ENCODE measurements around the gene TPSG1.
A peak's percentile ranks its signal among the peaks of the same experiment; 100 is the strongest.

Gene TPSG1

GRCh38 chr16:1265090-1265630, 40.1 kb upstream of the TPSG1 start:
- no peak for TF ChIP-seq CTCF (IDR thresholded peaks at IDR 0.05; ENCODE audit: extremely low read depth, missing control alignments)
- no peak for DNase-seq (ENCODE audit: low spot score)

GRCh38 chr16:1264345-1265089, 39.4 kb upstream of the TPSG1 start:
- TF ChIP-seq CTCF (IDR thresholded peaks at IDR 0.05; ENCODE audit: extremely low read depth, missing control alignments) = no peak
- no peak for DNase-seq (ENCODE audit: low spot score)

GRCh38 chr16:1263591-1264344, 38.7 kb upstream of the TPSG1 start:
- DNase-seq (ENCODE audit: low spot score) = no peak
- no peak for TF ChIP-seq CTCF (IDR thresholded peaks at IDR 0.05; ENCODE audit: extremely low read depth, missing control alignments)

GRCh38 chr16:1262846-1263221, 37.8 kb upstream of the TPSG1 start:
- TF ChIP-seq CTCF (IDR thresholded peaks at IDR 0.05; ENCODE audit: extremely low read depth, missing control alignments) = no peak
- DNase-seq (ENCODE audit: low spot score) = no peak

- no peak for TF ChIP-seq CTCF (IDR thresholded peaks at IDR 0.05; ENCODE audit: extremely low read depth, missing control alignments)
- DNase-seq (ENCODE audit: low spot score) = no peak
Observed at GRCh38 chr16:1262210-1262845, 37.3 kb upstream of the TPSG1 start.

- peak; percentile 53 for DNase-seq (ENCODE audit: low spot score)
- no peak for TF ChIP-seq CTCF (IDR thresholded peaks at IDR 0.05; ENCODE audit: extremely low read depth, missing control alignments)
Observed at GRCh38 chr16:1261131-1261892, 36.2 kb upstream of the TPSG1 start.

Data from GM20000 (cell line).